Sigmoid colon (tissue), 4 donors: ENCODE results near the gene PCSK5.

Experiments
- CTCF ChIP-seq, 4 experiments: fragments of 450-650 bp in 3 of 4; fragments of 200-600 bp in 1 of 4; IDR thresholded peaks; one replicate each; pipeline ENCODE4 v1.5.1; 2016 to 2019; ENCODE audit warnings: antibody characterized with exemption in 4 of 4, mild to moderate bottlenecking in 3 of 4, moderate library complexity in 2 of 4
- EP300 ChIP-seq, 4 donors: sonication (generic); formaldehyde crosslinking; IDR thresholded peaks; one replicate each; pipeline ENCODE4 v1.6.1; 2017; ENCODE audit warnings: antibody characterized with exemption in 4 of 4

GRCh38 chr9:75956161-75956560 lies 65.7 kb downstream of the PCSK5 start:
- no peak for TF ChIP-seq CTCF (IDR thresholded peaks at IDR 0.05)
- TF ChIP-seq EP300 (IDR thresholded peaks at IDR 0.05): no peak
